LoVo (cell line): ENCODE measurements around the gene PM20D2.

Source experiments
- DNase-seq: peaks from one replicate; pipeline ENCODE4 v3.0.0-alpha.2; 2016; ENCODE audit warnings: low spot score

PM20D2 gene

GRCh38 chr6:89145091-89145955, 532 bp upstream of the PM20D2 start:
- DNase-seq = peak; percentile 6

GRCh38 chr6:89146718-89147700, 1.2 kb downstream of the PM20D2 start:
- peak; percentile 38 for DNase-seq

GRCh38 chr6:89148016-89148750, 2.3 kb downstream of the PM20D2 start:
- DNase-seq = no peak

- no peak for DNase-seq
These were observed 8.3 kb downstream of the PM20D2 start for GRCh38 chr6:89154131-89154530.

- no peak for DNase-seq
These were observed 14.7 kb downstream of the PM20D2 start for GRCh38 chr6:89160331-89161092.

GRCh38 chr6:89161326-89162046, 15.6 kb downstream of the PM20D2 start:
- no peak for DNase-seq

- DNase-seq = no peak
These were observed 16.2 kb downstream of the PM20D2 start for GRCh38 chr6:89162047-89162371.

GRCh38 chr6:89172131-89172530, 26.3 kb downstream of the PM20D2 start:
- DNase-seq = no peak

GRCh38 chr6:89173634-89174033, 27.8 kb downstream of the PM20D2 start:
- no peak for DNase-seq

- DNase-seq = no peak
These were observed 34.3 kb downstream of the PM20D2 start for GRCh38 chr6:89180112-89180511.

- DNase-seq = no peak
These were observed 35.1 kb downstream of the PM20D2 start for GRCh38 chr6:89180971-89181370.

GRCh38 chr6:89183294-89183693, 37.4 kb downstream of the PM20D2 start:
- no peak for DNase-seq

- DNase-seq = no peak
These were observed 38.5 kb downstream of the PM20D2 start for GRCh38 chr6:89184344-89184743.

GRCh38 chr6:89186762-89187161, 40.9 kb downstream of the PM20D2 start:
- no peak for DNase-seq

- no peak for DNase-seq
These were observed 41.6 kb downstream of the PM20D2 start for GRCh38 chr6:89187504-89187903.

- DNase-seq = no peak
These were observed 44.9 kb downstream of the PM20D2 start for GRCh38 chr6:89190741-89191140.

- DNase-seq = no peak
These were observed 48.7 kb downstream of the PM20D2 start for GRCh38 chr6:89194559-89194958.

GRCh38 chr6:89197141-89197540, 51.3 kb downstream of the PM20D2 start:
- DNase-seq = no peak

- no peak for DNase-seq
These were observed 52.4 kb downstream of the PM20D2 start for GRCh38 chr6:89198235-89198634.

GRCh38 chr6:89199579-89199978, 53.7 kb downstream of the PM20D2 start:
- no peak for DNase-seq

GRCh38 chr6:89200706-89201215, 54.9 kb downstream of the PM20D2 start:
- DNase-seq = no peak
